Loucy (cell line): ENCODE results near the gene CLPSL2.

Experiments used
- EZH2phosphoT487 ChIP-seq: fragments of 200-600 bp; IDR thresholded peaks from 2 replicates; pipeline ENCODE4 v1.6.1; 2018; ENCODE audit warnings: antibody characterized with exemption, mild to moderate bottlenecking, moderate library complexity, borderline replicate concordance
- TF ChIP-seq, protein P1 (sequence below): fragments of 200-600 bp; sonication (generic); conservative IDR thresholded peaks from 2 replicates; pipeline ENCODE4 v1.5.1; 2014; ENCODE audit warnings: mild to moderate bottlenecking, antibody characterized with exemption, low read length

DNA sequence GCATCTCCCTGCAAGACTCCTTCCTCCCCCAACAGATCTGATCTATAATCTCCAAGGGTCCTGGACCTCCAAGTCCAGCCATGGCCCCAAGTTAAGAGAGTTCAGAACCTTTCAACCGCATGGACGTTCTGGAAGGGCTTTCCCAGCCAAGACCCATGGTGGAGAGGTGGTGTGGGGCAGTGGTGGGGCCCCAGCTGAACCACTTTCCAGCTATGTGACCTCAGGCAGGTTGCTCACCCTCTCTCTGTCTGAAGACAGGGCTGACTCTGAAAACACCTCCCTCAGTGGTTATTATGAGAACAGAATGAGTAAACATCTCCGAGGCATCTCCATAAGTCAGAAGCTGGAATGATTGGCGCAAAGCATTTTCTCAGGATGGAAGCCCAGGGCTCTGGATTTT, 19.8 kb downstream of the CLPSL2 start:
- no peak for TF ChIP-seq EZH2phosphoT487
- TF ChIP-seq, protein P1, sequence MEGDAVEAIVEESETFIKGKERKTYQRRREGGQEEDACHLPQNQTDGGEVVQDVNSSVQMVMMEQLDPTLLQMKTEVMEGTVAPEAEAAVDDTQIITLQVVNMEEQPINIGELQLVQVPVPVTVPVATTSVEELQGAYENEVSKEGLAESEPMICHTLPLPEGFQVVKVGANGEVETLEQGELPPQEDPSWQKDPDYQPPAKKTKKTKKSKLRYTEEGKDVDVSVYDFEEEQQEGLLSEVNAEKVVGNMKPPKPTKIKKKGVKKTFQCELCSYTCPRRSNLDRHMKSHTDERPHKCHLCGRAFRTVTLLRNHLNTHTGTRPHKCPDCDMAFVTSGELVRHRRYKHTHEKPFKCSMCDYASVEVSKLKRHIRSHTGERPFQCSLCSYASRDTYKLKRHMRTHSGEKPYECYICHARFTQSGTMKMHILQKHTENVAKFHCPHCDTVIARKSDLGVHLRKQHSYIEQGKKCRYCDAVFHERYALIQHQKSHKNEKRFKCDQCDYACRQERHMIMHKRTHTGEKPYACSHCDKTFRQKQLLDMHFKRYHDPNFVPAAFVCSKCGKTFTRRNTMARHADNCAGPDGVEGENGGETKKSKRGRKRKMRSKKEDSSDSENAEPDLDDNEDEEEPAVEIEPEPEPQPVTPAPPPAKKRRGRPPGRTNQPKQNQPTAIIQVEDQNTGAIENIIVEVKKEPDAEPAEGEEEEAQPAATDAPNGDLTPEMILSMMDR, result no peak
